Skeletal muscle tissue (tissue), 4 donors: ENCODE results near the gene D2HGDH. TPM values are rescaled to one million over a fixed set of nuclear protein-coding genes. Genes with fewer than 3 reads are reported as not detected.

Experiments used
- H3K27ac ChIP-seq: one replicate; pipeline ENCODE4 v1.7.0; 2013; ENCODE audit warnings: mild to moderate bottlenecking, low read depth, low read length, inconsistent platforms
- H3K27me3 ChIP-seq, 3 donors: one replicate each; pipeline ENCODE4 v1.7.0; 2013; ENCODE audit warnings: low read length in 3 of 3; ENCODE audit not compliant: control insufficient read depth in 3 of 3, insufficient read depth in 3 of 3
- H3K36me3 ChIP-seq, 3 donors: one replicate each; pipeline ENCODE4 v1.7.0; 2013; ENCODE audit warnings: low read length in 3 of 3; ENCODE audit not compliant: control insufficient read depth in 3 of 3, insufficient read depth in 3 of 3
- H3K4me1 ChIP-seq, 3 donors: one replicate each; pipeline ENCODE4 v1.7.0; 2013; ENCODE audit warnings: low read length in 3 of 3, mild to moderate bottlenecking in 3 of 3; ENCODE audit not compliant: control insufficient read depth in 3 of 3, insufficient read depth in 3 of 3
- H3K4me3 ChIP-seq, 3 donors: one replicate each; pipeline ENCODE4 v1.7.0; 2013; ENCODE audit warnings: low read length in 3 of 3
- H3K9ac ChIP-seq, 3 donors: one replicate each; pipeline ENCODE4 v1.7.0; 2013; ENCODE audit warnings: low read length in 3 of 3, mild to moderate bottlenecking in 3 of 3, moderate library complexity in 2 of 3, low read depth in 1 of 3
- H3K9me3 ChIP-seq, 3 donors: one replicate each; pipeline ENCODE4 v1.7.0; 2013; ENCODE audit warnings: low read length in 3 of 3; ENCODE audit not compliant: control insufficient read depth in 3 of 3
- total RNA-seq: library from RNA; depleted of rRNA; stranded (reverse); fragments of >200 nt; gene quantifications from one replicate; pipeline ENCODE4 v1.2.3, GENCODE V29; 2014
- donor health status: Osteomylitis.

D2HGDH gene
- total RNA-seq, 1 donor from 2014 or later, result 5.7 TPM

GRCh38 chr2:241702155-241703031 is 32.0 kb upstream of the D2HGDH start:
- H3K36me3 ChIP-seq, result peaks cover 14 to 15% (median 14%) of the 10 kb centered on the region in 3 donors
- no peaks in the 10 kb centered on the region for H3K27me3 ChIP-seq
- H3K4me1 ChIP-seq, result peaks cover 8 to 14% (median 12%) of the 10 kb centered on the region in 3 donors
- H3K27ac ChIP-seq, result peak overlapping the region; percentile 94
- H3K9me3 ChIP-seq, result peaks cover 0 to 3% (median 0%) of the 10 kb centered on the region in 3 donors
- H3K9ac ChIP-seq, result peak overlapping the region; percentile 76 to 93 (median 81)
- H3K4me3 ChIP-seq, result peak overlapping the region; percentile 70 to 87 (median 84)

- peak overlapping the region; percentile 71 for H3K27ac ChIP-seq
- peak overlapping the region; percentile 76 to 85 (median 81) for H3K9ac ChIP-seq
These were observed 31.3 kb upstream of the D2HGDH start for GRCh38 chr2:241703032-241703604.

GRCh38 chr2:241706537-241706936 is 27.9 kb upstream of the D2HGDH start:
- H3K36me3 ChIP-seq, result peaks cover 31 to 42% (median 41%) of the 10 kb centered on the region in 3 donors
- H3K9ac ChIP-seq, result no peak overlapping the region
- H3K4me1 ChIP-seq, result peaks cover 8 to 10% (median 8%) of the 10 kb centered on the region in 3 donors
- peaks cover 0 to 3% (median 0%) of the 10 kb centered on the region in 3 donors for H3K9me3 ChIP-seq
- H3K27ac ChIP-seq, result no peak overlapping the region
- no peak overlapping the region for H3K4me3 ChIP-seq
- no peaks in the 10 kb centered on the region for H3K27me3 ChIP-seq

More at GRCh38 chr2:241703032-241703604, 31.3 kb upstream of the D2HGDH start:
- Histone ChIP-seq H3K27me3 (no peaks in the 10 kb centered on the region), H3K4me3 (peak overlapping the region; percentile 70 to 83 (median 83)), H3K36me3 (peaks cover 16 to 20% (median 18%) of the 10 kb centered on the region in 3 donors), H3K4me1 (peaks cover 8 to 14% (median 12%) of the 10 kb centered on the region in 3 donors), H3K9me3 (peaks cover 0 to 3% (median 0%) of the 10 kb centered on the region in 3 donors)

GRCh38 chr2:241708879-241709278 is 25.6 kb upstream of the D2HGDH start:
- peaks cover 47 to 56% (median 52%) of the 10 kb centered on the region in 3 donors for H3K36me3 ChIP-seq
- peaks cover 0 to 3% (median 0%) of the 10 kb centered on the region in 3 donors for H3K9me3 ChIP-seq
- H3K27me3 ChIP-seq, result no peaks in the 10 kb centered on the region
- no peak overlapping the region for H3K27ac ChIP-seq
- H3K4me1 ChIP-seq, result no peaks in the 10 kb centered on the region
- no peak overlapping the region for H3K4me3 ChIP-seq
- H3K9ac ChIP-seq, result no peak overlapping the region

- H3K9me3 ChIP-seq, result no peaks in the 10 kb centered on the region
- H3K36me3 ChIP-seq, result peaks cover 50% of the 10 kb centered on the region in 3 donors
- no peak overlapping the region for H3K27ac ChIP-seq
- no peaks in the 10 kb centered on the region for H3K4me1 ChIP-seq
- no peak overlapping the region for H3K9ac ChIP-seq
- no peaks in the 10 kb centered on the region for H3K27me3 ChIP-seq
- H3K4me3 ChIP-seq, result no peak overlapping the region
These were observed 15.3 kb upstream of the D2HGDH start for GRCh38 chr2:241719093-241719492.

- H3K27ac ChIP-seq, result no peak overlapping the region
- no peaks in the 10 kb centered on the region for H3K9me3 ChIP-seq
- H3K4me1 ChIP-seq, result no peaks in the 10 kb centered on the region
- no peaks in the 10 kb centered on the region for H3K27me3 ChIP-seq
- no peak overlapping the region for H3K4me3 ChIP-seq
- H3K36me3 ChIP-seq, result peaks cover 47 to 48% (median 48%) of the 10 kb centered on the region in 3 donors
- H3K9ac ChIP-seq, result no peak overlapping the region
These were observed 14.3 kb upstream of the D2HGDH start for GRCh38 chr2:241720099-241720498.

GRCh38 chr2:241720560-241720959 is 13.9 kb upstream of the D2HGDH start:
- Histone ChIP-seq H3K27me3 (no peaks in the 10 kb centered on the region), H3K4me1 (no peaks in the 10 kb centered on the region)

GRCh38 chr2:241721852-241722251 is 12.6 kb upstream of the D2HGDH start:
- Histone ChIP-seq H3K4me3 (no peak overlapping the region), H3K9me3 (no peaks in the 10 kb centered on the region), H3K27me3 (no peaks in the 10 kb centered on the region), H3K4me1 (no peaks in the 10 kb centered on the region), H3K9ac (no peak overlapping the region), H3K36me3 (peaks cover 43 to 51% (median 47%) of the 10 kb centered on the region in 3 donors), H3K27ac (no peak overlapping the region)

More at GRCh38 chr2:241720560-241720959, 13.9 kb upstream of the D2HGDH start:
- H3K36me3 ChIP-seq, result peaks cover 47 to 48% (median 48%) of the 10 kb centered on the region in 3 donors
- no peak overlapping the region for H3K27ac ChIP-seq
- no peaks in the 10 kb centered on the region for H3K9me3 ChIP-seq
- H3K9ac ChIP-seq, result no peak overlapping the region
- no peak overlapping the region for H3K4me3 ChIP-seq

GRCh38 chr2:241722896-241723454 is 11.5 kb upstream of the D2HGDH start:
- Histone ChIP-seq H3K4me3 (no peak overlapping the region), H3K4me1 (peaks cover under 1 to 2% (median 1%) of the 10 kb centered on the region in 3 donors), H3K36me3 (peaks cover 42 to 51% (median 47%) of the 10 kb centered on the region in 3 donors), H3K9ac (no peak overlapping the region), H3K9me3 (no peaks in the 10 kb centered on the region), H3K27ac (no peak overlapping the region), H3K27me3 (no peaks in the 10 kb centered on the region)
